B cell (primary cell): ENCODE measurements around the gene GPX8.

ENCODE experiments used
- EZH2 ChIP-seq: IDR thresholded peaks from 2 replicates; pipeline ENCODE4 v1.6.1; 2012; ENCODE audit warnings: borderline replicate concordance, low read depth, mild to moderate bottlenecking, moderate library complexity, low read length; ENCODE audit not compliant: insufficient read depth, poor library complexity, severe bottlenecking
- TF ChIP-seq, protein P1 (sequence below): fragments of 200-600 bp; IDR thresholded peaks from one replicate; pipeline ENCODE4 v1.8.0; 2022; ENCODE audit warnings: antibody characterized with exemption, mild to moderate bottlenecking

DNA sequence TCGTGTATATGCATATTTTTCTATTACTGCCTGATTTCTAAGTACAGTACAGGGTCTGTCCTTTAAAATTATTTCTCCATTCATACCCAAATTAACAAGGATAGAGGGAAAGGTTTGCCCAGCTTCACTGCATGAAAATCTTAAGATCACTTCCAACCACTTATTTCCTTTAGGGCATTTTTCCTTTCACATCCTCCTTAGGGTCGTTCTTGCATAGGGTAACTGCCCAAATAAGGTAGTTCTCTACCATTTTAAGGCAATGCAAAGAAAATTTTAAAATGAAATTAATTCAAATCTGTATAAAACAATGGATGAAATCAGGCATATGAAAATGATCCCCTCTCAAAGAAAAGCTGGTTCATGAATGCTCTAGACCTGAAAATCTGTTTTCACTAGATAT lies 17.1 kb downstream of the GPX8 start:
- TF ChIP-seq, protein P1, sequence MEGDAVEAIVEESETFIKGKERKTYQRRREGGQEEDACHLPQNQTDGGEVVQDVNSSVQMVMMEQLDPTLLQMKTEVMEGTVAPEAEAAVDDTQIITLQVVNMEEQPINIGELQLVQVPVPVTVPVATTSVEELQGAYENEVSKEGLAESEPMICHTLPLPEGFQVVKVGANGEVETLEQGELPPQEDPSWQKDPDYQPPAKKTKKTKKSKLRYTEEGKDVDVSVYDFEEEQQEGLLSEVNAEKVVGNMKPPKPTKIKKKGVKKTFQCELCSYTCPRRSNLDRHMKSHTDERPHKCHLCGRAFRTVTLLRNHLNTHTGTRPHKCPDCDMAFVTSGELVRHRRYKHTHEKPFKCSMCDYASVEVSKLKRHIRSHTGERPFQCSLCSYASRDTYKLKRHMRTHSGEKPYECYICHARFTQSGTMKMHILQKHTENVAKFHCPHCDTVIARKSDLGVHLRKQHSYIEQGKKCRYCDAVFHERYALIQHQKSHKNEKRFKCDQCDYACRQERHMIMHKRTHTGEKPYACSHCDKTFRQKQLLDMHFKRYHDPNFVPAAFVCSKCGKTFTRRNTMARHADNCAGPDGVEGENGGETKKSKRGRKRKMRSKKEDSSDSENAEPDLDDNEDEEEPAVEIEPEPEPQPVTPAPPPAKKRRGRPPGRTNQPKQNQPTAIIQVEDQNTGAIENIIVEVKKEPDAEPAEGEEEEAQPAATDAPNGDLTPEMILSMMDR, result no peak
- no peak for TF ChIP-seq EZH2
